Measurements from ENCODE around the gene SIPA1. TPM values are rescaled to one million over a fixed set of nuclear protein-coding genes. Genes with fewer than 3 reads are reported as not detected.
A peak's percentile ranks its signal among the peaks of the same experiment; 100 is the strongest.

The SIPA1 gene
- total and polyA plus RNA-seq, 4 donors, result 15.4 to 34.9 (median 22.8) TPM

DNA sequence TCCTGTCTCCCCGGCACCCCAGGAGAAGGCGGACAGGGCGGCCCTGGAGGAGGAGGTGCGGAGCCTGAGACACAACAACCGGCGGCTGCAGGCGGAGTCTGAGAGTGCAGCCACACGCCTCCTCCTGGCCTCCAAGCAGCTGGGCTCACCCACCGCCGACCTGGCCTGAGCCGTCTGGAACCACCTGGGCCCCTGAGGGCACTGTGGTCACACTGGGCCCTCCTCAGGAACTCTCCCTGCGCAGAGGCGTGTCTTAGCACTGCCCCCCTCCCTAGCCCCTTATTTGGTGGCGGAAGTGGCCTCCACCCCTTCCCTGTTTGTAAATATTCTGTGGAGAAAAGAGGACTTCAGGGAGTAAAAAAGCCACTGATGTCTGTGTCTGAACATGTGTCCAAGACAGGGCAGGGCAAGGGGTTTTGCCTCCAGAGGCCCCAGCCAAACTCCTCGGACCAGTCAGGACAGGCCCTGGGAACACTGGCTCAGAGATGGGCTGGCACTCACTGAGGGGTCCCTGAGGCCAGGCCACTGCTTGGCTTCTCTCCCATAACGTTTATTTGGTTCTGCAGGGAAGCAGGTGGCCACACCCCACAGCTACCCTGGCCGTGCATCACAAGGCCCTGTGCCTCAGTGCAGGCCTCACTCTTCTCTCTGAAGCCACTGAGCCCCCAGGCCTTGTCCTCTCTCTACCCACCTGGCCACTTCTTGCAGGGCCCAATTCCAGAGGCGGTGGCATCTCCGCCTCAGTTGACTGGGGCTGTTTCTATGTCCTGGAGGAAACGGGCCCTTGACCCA is 12.8 kb downstream of the SIPA1 start:
- H3K27ac ChIP-seq (ENCODE audit: low read depth in 1 of 2, low read length in 2 of 2), result peak overlapping the region in 1 of 2 donors; percentile 20
- H3K9me3 ChIP-seq (ENCODE audit: control insufficient read depth in 4 of 4, low read length in 3 of 4), result no peaks in the 10 kb centered on the region
- no peak overlapping the region for H3K4me3 ChIP-seq (ENCODE audit: low read depth in 1 of 3, low read length in 3 of 3)
- DNase-seq (ENCODE audit: low spot score), result no peak
- peaks cover 4 to 21% (median 14%) of the 10 kb centered on the region in 4 donors for H3K36me3 ChIP-seq (ENCODE audit: control insufficient read depth in 4 of 4, insufficient read depth in 3 of 4, low read depth in 1 of 4, low read length in 3 of 4)
- no peaks in the 10 kb centered on the region for H3K27me3 ChIP-seq (ENCODE audit: control insufficient read depth in 4 of 4, insufficient read depth in 4 of 4, low read length in 3 of 4)
- H3K4me1 ChIP-seq (ENCODE audit: control insufficient read depth in 4 of 4, insufficient read depth in 4 of 4, low read length in 3 of 4), result peaks cover 33 to 66% (median 47%) of the 10 kb centered on the region in 4 donors
- no peak overlapping the region for H3K9ac ChIP-seq (ENCODE audit: low read depth in 1 of 2, low read length in 2 of 2)
- TF ChIP-seq ATF3 (IDR thresholded peaks at IDR 0.05), result no peak
- no peak for TF ChIP-seq EGR1 (IDR thresholded peaks at IDR 0.05; ENCODE audit: low read depth in 2 of 2)
- TF ChIP-seq, protein P1, sequence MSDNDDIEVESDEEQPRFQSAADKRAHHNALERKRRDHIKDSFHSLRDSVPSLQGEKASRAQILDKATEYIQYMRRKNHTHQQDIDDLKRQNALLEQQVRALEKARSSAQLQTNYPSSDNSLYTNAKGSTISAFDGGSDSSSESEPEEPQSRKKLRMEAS (IDR thresholded peaks at IDR 0.05), result no peak
- TF ChIP-seq RAD21 (IDR thresholded peaks at IDR 0.05), result no peak
- no peak for TF ChIP-seq HNF4A (conservative IDR thresholded peaks at IDR 0.05)
- TF ChIP-seq, protein P2, sequence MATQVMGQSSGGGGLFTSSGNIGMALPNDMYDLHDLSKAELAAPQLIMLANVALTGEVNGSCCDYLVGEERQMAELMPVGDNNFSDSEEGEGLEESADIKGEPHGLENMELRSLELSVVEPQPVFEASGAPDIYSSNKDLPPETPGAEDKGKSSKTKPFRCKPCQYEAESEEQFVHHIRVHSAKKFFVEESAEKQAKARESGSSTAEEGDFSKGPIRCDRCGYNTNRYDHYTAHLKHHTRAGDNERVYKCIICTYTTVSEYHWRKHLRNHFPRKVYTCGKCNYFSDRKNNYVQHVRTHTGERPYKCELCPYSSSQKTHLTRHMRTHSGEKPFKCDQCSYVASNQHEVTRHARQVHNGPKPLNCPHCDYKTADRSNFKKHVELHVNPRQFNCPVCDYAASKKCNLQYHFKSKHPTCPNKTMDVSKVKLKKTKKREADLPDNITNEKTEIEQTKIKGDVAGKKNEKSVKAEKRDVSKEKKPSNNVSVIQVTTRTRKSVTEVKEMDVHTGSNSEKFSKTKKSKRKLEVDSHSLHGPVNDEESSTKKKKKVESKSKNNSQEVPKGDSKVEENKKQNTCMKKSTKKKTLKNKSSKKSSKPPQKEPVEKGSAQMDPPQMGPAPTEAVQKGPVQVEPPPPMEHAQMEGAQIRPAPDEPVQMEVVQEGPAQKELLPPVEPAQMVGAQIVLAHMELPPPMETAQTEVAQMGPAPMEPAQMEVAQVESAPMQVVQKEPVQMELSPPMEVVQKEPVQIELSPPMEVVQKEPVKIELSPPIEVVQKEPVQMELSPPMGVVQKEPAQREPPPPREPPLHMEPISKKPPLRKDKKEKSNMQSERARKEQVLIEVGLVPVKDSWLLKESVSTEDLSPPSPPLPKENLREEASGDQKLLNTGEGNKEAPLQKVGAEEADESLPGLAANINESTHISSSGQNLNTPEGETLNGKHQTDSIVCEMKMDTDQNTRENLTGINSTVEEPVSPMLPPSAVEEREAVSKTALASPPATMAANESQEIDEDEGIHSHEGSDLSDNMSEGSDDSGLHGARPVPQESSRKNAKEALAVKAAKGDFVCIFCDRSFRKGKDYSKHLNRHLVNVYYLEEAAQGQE (IDR thresholded peaks at IDR 0.05), result no peak
- TF ChIP-seq FOXA1 (IDR thresholded peaks at IDR 0.05), result no peak
- no peak for TF ChIP-seq CTCF (IDR thresholded peaks at IDR 0.05; ENCODE audit: low read depth, low read length, missing input control)
- no peak for TF ChIP-seq HNF4G (IDR thresholded peaks at IDR 0.05)
- no peak for TF ChIP-seq FOXA2 (IDR thresholded peaks at IDR 0.05)
- no peak for TF ChIP-seq NR2F2 (IDR thresholded peaks at IDR 0.05)
- TF ChIP-seq GABPA (IDR thresholded peaks at IDR 0.05 in 1 of 2, conservative IDR thresholded peaks at IDR 0.05 in 1 of 2), result no peak
- TF ChIP-seq YY1 (IDR thresholded peaks at IDR 0.05), result no peak
- no peak for TF ChIP-seq JUND (IDR thresholded peaks at IDR 0.05)
- no peak for TF ChIP-seq RXRA (IDR thresholded peaks at IDR 0.05)
- TF ChIP-seq SP1 (IDR thresholded peaks at IDR 0.05), result no peak
- TF ChIP-seq TAF1 (conservative IDR thresholded peaks at IDR 0.05), result no peak
- WGBS, result 82% methylated on average over 20 of the region's 20 CpGs

GRCh38 chr11:65651339-65651588 is 13.4 kb downstream of the SIPA1 start:
- Histone ChIP-seq H3K9ac (ENCODE audit: low read depth in 1 of 2, low read length in 2 of 2) (no peak overlapping the region), H3K9me3 (ENCODE audit: control insufficient read depth in 4 of 4, low read length in 3 of 4) (no peaks in the 10 kb centered on the region), H3K4me3 (ENCODE audit: low read depth in 1 of 3, low read length in 3 of 3) (no peak overlapping the region), H3K36me3 (ENCODE audit: control insufficient read depth in 4 of 4, insufficient read depth in 3 of 4, low read depth in 1 of 4, low read length in 3 of 4) (peaks cover 6 to 26% (median 16%) of the 10 kb centered on the region in 4 donors), H3K27ac (ENCODE audit: low read depth in 1 of 2, low read length in 2 of 2) (peak overlapping the region; percentile 20 to 98), H3K4me1 (ENCODE audit: control insufficient read depth in 4 of 4, insufficient read depth in 4 of 4, low read length in 3 of 4) (peaks cover 33 to 66% (median 47%) of the 10 kb centered on the region in 4 donors), H3K27me3 (ENCODE audit: control insufficient read depth in 4 of 4, insufficient read depth in 4 of 4, low read length in 3 of 4) (no peaks in the 10 kb centered on the region)
- WGBS, result 92% methylated on average over 3 of the region's 3 CpGs
- DNase-seq (ENCODE audit: low spot score), result no peak
- TF ChIP-seq, protein P1 (IDR thresholded peaks at IDR 0.05), result no peak
- TF ChIP-seq TAF1 (conservative IDR thresholded peaks at IDR 0.05) (no peak), HNF4A (conservative IDR thresholded peaks at IDR 0.05) (no peak), CTCF (IDR thresholded peaks at IDR 0.05; ENCODE audit: low read depth, low read length, missing input control) (no peak), ATF3 (IDR thresholded peaks at IDR 0.05) (no peak), FOXA2 (IDR thresholded peaks at IDR 0.05) (no peak), HNF4G (IDR thresholded peaks at IDR 0.05) (no peak), SP1 (IDR thresholded peaks at IDR 0.05) (no peak), JUND (IDR thresholded peaks at IDR 0.05) (no peak), YY1 (IDR thresholded peaks at IDR 0.05) (no peak)
- TF ChIP-seq, protein P2 (IDR thresholded peaks at IDR 0.05), result no peak

All from liver (tissue), 9 donors.